HepG2 (cell line): Measurements from ENCODE around the gene B4GALT7. TPM values are rescaled to one million over a fixed set of nuclear protein-coding genes. Genes with fewer than 3 reads are reported as not detected.

Experiments used
- ARNTL ChIP-seq: sonication (generic); formaldehyde crosslinking; IDR thresholded peaks from 2 replicates; pipeline ENCODE4 v1.4.0; 2020; ENCODE audit warnings: mild to moderate bottlenecking, missing genetic modification reagents
- CBX2 ChIP-seq, 2 experiments: fragments of 200-600 bp in 1 of 2; sonication (generic); formaldehyde crosslinking in 1 of 2; IDR thresholded peaks; 2 replicates each; pipeline versions ENCODE4 v1.7.0 to v1.8.1; 2018 to 2022; ENCODE audit warnings: low read depth in 2 of 2, low read length in 1 of 2, mild to moderate bottlenecking in 1 of 2, missing genetic modification reagents in 1 of 2
- CHD2 ChIP-seq: IDR thresholded peaks from 2 replicates; pipeline ENCODE4 v1.6.1; 2011; ENCODE audit warnings: low read depth, low read length, improper control_type of control experiment
- GPBP1L1 ChIP-seq: sonication (generic); formaldehyde crosslinking; IDR thresholded peaks from 2 replicates; pipeline ENCODE4 v1.5.0; 2020; ENCODE audit warnings: mild to moderate bottlenecking, missing genetic modification reagents
- GZF1 ChIP-seq: sonication (generic); formaldehyde crosslinking; IDR thresholded peaks from 2 replicates; pipeline ENCODE4 v1.5.1; 2020; ENCODE audit warnings: mild to moderate bottlenecking, missing genetic modification reagents
- KLF13 ChIP-seq: sonication (generic); formaldehyde crosslinking; IDR thresholded peaks from 2 replicates; pipeline ENCODE4 v1.4.0; 2020; ENCODE audit warnings: mild to moderate bottlenecking, missing genetic modification reagents
- MAZ ChIP-seq, 2 experiments: sonication (generic) in 1 of 2; formaldehyde crosslinking in 1 of 2; IDR thresholded peaks; 2 replicates each; pipeline versions ENCODE4 v1.5.0 to v1.6.1; 2012 to 2020; ENCODE audit warnings: low read depth in 2 of 2, mild to moderate bottlenecking in 2 of 2, borderline replicate concordance in 1 of 2, improper control_type of control experiment in 1 of 2, low read length in 1 of 2, missing genetic modification reagents in 1 of 2, moderate library complexity in 1 of 2
- MED1 ChIP-seq: sonication (generic); formaldehyde crosslinking; IDR thresholded peaks from 2 replicates; pipeline ENCODE4 v1.4.0; 2020; ENCODE audit warnings: missing genetic modification reagents
- RORA ChIP-seq: sonication (generic); formaldehyde crosslinking; IDR thresholded peaks from 2 replicates; pipeline ENCODE4 v1.5.0; 2020; ENCODE audit warnings: mild to moderate bottlenecking, missing genetic modification reagents, moderate library complexity
- SALL1 ChIP-seq: sonication (generic); formaldehyde crosslinking; IDR thresholded peaks from 2 replicates; pipeline ENCODE4 v1.8.0; 2022; ENCODE audit warnings: mild to moderate bottlenecking, missing genetic modification reagents
- SP2 ChIP-seq: sonication (generic); formaldehyde crosslinking; IDR thresholded peaks from 2 replicates; pipeline ENCODE4 v1.5.1; 2020; ENCODE audit warnings: mild to moderate bottlenecking, missing genetic modification reagents
- ZBTB38 ChIP-seq: sonication (generic); formaldehyde crosslinking; IDR thresholded peaks from 2 replicates; pipeline ENCODE4 v1.5.1; 2020; ENCODE audit warnings: mild to moderate bottlenecking, missing genetic modification reagents
- ZFP62 ChIP-seq: sonication (generic); formaldehyde crosslinking; IDR thresholded peaks from 2 replicates; pipeline ENCODE4 v1.4.0; 2020; ENCODE audit warnings: missing genetic modification reagents
- ZNF225 ChIP-seq: sonication (generic); formaldehyde crosslinking; IDR thresholded peaks from 2 replicates; pipeline ENCODE4 v1.4.0; 2020; ENCODE audit warnings: mild to moderate bottlenecking, missing genetic modification reagents
- ZNF550 ChIP-seq: sonication (generic); formaldehyde crosslinking; IDR thresholded peaks from 2 replicates; pipeline ENCODE4 v1.4.0; 2020; ENCODE audit warnings: mild to moderate bottlenecking, missing genetic modification reagents, borderline replicate concordance
- ZNF609 ChIP-seq: sonication (generic); formaldehyde crosslinking; IDR thresholded peaks from 2 replicates; pipeline ENCODE4 v1.4.0; 2020; ENCODE audit warnings: mild to moderate bottlenecking, missing genetic modification reagents, borderline replicate concordance
- polyA plus RNA-seq, 8 experiments: library from polyadenylated mRNA; depleted of rRNA in 3 of 8; stranded (reverse) in 7 of 8; unstranded in 1 of 8; fragments of >200 nt; fragmentation: Illumina TruSeq in 4 of 8; extraction: Trizol in 4 of 8; gene quantifications; 2 replicates each; pipeline versions ENCODE4 v1.2.1 to v1.2.3, GENCODE V29; 2011 to 2016; ENCODE audit warnings: low read depth in 4 of 8, missing spikeins in 1 of 8, mixed read lengths in 1 of 8; ENCODE audit not compliant: insufficient read depth in 1 of 8
- total RNA-seq, 5 experiments: library from RNA; depleted of rRNA; stranded (reverse); fragments of >200 nt; fragmentation: Illumina TruSeq; extraction: Trizol; gene quantifications; 2 replicates each; pipeline ENCODE4 v1.2.3, GENCODE V29; 2016; ENCODE audit warnings: low read depth in 1 of 5
- TF ChIP-seq, protein P1 (sequence below), 2 experiments: IDR thresholded peaks; 2 replicates each; pipeline ENCODE4 v1.6.1; 2011 to 2012; ENCODE audit warnings: low read length in 2 of 2, borderline replicate concordance in 1 of 2, low read depth in 1 of 2, mild to moderate bottlenecking in 1 of 2, moderate library complexity in 1 of 2

The B4GALT7 gene
- total and polyA plus RNA-seq, 2 of the 13 experiments (the other 11 are each of a cell fraction or from before 2014, with no cell fraction given): 16.4 to 20.5 TPM

DNA sequence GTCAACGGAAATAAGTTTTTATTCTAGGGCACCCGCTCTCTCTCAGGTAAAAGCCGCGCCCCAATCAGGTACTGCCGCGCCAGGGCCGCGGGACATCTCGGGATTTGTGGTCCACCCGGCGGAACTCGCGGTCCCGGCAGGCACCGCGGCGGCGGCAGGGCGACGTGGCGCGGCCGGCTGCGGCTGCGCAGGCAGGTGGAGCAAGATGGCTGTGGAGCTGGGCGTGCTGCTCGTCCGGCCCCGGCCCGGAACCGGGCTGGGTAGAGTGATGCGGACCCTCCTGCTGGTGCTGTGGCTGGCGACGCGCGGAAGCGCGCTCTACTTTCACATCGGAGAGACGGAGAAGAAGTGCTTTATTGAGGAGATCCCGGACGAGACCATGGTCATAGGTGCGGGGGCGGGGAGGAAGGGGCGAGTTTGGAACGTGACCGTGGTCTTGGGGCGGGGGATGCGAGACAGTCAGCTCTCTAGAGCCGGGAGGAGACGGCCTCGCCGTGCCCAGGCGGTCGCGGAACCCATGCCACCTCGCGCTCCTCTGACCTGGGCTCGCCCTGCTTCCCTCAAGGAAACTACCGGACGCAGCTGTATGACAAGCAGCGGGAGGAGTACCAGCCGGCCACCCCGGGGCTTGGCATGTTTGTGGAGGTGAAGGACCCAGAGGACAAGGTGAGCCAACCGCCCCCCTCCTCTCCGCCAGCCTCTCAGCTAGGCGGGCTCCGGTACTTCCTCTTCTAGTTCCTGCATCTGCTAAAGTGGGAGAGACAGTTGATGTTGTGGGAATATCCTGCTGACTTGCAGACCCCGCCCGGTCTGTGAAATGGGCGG, 7.7 kb upstream of the B4GALT7 start, which contains the start of gene TMED9 (continued):
- TF ChIP-seq, protein P1, sequence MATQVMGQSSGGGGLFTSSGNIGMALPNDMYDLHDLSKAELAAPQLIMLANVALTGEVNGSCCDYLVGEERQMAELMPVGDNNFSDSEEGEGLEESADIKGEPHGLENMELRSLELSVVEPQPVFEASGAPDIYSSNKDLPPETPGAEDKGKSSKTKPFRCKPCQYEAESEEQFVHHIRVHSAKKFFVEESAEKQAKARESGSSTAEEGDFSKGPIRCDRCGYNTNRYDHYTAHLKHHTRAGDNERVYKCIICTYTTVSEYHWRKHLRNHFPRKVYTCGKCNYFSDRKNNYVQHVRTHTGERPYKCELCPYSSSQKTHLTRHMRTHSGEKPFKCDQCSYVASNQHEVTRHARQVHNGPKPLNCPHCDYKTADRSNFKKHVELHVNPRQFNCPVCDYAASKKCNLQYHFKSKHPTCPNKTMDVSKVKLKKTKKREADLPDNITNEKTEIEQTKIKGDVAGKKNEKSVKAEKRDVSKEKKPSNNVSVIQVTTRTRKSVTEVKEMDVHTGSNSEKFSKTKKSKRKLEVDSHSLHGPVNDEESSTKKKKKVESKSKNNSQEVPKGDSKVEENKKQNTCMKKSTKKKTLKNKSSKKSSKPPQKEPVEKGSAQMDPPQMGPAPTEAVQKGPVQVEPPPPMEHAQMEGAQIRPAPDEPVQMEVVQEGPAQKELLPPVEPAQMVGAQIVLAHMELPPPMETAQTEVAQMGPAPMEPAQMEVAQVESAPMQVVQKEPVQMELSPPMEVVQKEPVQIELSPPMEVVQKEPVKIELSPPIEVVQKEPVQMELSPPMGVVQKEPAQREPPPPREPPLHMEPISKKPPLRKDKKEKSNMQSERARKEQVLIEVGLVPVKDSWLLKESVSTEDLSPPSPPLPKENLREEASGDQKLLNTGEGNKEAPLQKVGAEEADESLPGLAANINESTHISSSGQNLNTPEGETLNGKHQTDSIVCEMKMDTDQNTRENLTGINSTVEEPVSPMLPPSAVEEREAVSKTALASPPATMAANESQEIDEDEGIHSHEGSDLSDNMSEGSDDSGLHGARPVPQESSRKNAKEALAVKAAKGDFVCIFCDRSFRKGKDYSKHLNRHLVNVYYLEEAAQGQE (IDR thresholded peaks at IDR 0.05; ENCODE audit: borderline replicate concordance in 1 of 2, low read depth in 1 of 2, low read length in 2 of 2): peak in 1 of 2 experiments; percentile 66; a peak in 1 of 4 replicates
- TF ChIP-seq GPBP1L1 (CRISPR knock-in tag) (no peak), SP2 (CRISPR knock-in tag) (no peak), CBX2 (IDR thresholded peaks at IDR 0.05; ENCODE audit: low read depth, low read length) (no peak), CBX2 (CRISPR knock-in tag; IDR thresholded peaks at IDR 0.05; ENCODE audit: low read depth) (0 out of 2 replicates have a peak, but pooled peaks have one; percentile 54), KLF13 (CRISPR knock-in tag) (0 out of 2 replicates have a peak, but pooled peaks have one; percentile 19), GZF1 (no peak), SALL1 (CRISPR knock-in tag) (peak; percentile 68), ZNF225 (peak; percentile 63; the same call in 1 of the 2 replicates), ZNF609 (CRISPR knock-in tag) (peak; percentile 31; the same call in 1 of the 2 replicates), ZBTB38 (CRISPR knock-in tag) (peak; percentile 67), CHD2 (peak; percentile 76), ZNF550 (CRISPR knock-in tag) (no peak), ZFP62 (0 out of 2 replicates have a peak, but pooled peaks have one; percentile 46), MAZ (IDR thresholded peaks at IDR 0.05; ENCODE audit: borderline replicate concordance, low read depth, low read length) (no peak), MAZ (CRISPR knock-in tag; IDR thresholded peaks at IDR 0.05; ENCODE audit: low read depth) (peak; percentile 58; the same call in 1 of the 2 replicates), RORA (no peak), ARNTL (CRISPR knock-in tag) (peak; percentile 40; the same call in 1 of the 2 replicates), MED1 (peak; percentile 69)
